HG03097 (cell line): Measurements from ENCODE around the gene DCD.

Experiments used
- ATAC-seq: cut with Tn5 transposase; IDR thresholded peaks from one replicate; pipeline ENCODE4 v1.9.1; 2021; ENCODE audit not compliant: unreplicated experiment, low FRiP score

The DCD gene

GRCh38 chr12:54612225-54612750 lies 35.9 kb downstream of the DCD start:
- ATAC-seq: no peak

GRCh38 chr12:54611715-54612149 lies 36.4 kb downstream of the DCD start:
- no peak for ATAC-seq

- no peak for ATAC-seq
Observed at GRCh38 chr12:54608769-54609168, 39.4 kb downstream of the DCD start.

DNA sequence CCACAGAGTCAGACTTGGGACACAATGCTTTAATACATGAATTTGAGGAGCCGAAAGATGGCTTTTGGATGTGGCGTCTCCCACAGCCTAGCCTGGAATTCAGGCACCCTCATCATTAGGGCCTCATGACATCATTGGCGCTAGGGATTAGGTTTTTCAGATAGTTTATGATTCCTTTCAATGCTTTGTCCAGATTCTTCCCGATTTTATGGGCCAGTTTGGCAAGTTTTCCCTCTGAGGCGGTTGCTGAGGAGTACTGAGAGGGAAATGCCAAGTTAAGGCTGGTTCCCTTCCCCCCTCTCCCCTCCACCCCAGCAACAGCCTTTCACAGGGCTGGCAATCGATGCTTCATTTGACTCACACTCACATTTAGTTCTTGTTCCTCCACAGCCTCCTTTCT lies 40.0 kb downstream of the DCD start:
- ATAC-seq: no peak

- no peak for ATAC-seq
Observed at GRCh38 chr12:54606556-54606955, 41.6 kb downstream of the DCD start.

- ATAC-seq: no peak
Observed at GRCh38 chr12:54605138-54605970, 42.8 kb downstream of the DCD start.

DNA sequence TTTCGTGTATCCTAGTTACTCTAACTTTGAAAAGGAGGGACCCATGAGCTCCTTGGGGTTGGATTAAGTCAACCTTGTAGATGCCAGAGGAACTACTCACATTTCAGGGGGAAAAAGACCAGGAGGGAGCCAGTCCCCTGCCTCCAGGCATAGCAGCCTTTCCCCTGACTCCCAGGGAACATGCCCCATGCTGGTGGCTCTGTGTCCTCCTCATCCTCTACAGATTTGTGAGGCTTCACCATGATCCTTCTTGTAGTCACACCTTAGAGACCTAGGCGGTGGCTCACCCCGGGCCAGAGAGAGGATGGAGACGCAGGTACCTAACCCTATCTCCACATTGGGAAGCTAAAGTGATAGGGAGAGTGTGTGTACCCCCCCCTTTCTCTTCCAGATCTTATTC lies 43.7 kb downstream of the DCD start:
- no peak for ATAC-seq

DNA sequence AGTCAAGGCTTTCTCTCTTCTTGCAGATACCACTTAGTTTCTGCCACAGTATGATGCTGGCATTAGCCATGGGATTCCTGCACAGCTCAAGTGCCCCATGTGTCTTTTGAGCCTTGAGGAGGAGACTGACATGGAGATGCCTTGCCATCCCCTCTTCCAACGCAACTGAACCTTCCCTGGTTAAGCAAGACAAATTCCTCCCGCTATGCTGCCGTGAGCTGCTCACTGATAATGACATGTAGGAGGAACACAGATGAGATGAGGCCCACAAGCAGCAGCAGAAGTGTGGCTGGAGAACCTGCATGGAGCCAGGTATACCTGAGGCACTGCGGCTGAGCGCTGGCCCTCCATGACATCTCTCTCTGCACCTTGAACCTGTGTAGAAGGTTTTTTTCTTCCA lies 44.3 kb downstream of the DCD start:
- no peak for ATAC-seq

GRCh38 chr12:54603173-54603814 lies 44.9 kb downstream of the DCD start:
- peak; percentile 80 for ATAC-seq

- no peak for ATAC-seq
Observed at GRCh38 chr12:54602661-54603060, 45.5 kb downstream of the DCD start.

GRCh38 chr12:54601841-54602240 lies 46.3 kb downstream of the DCD start:
- no peak for ATAC-seq

GRCh38 chr12:54598970-54599369 lies 49.2 kb downstream of the DCD start:
- ATAC-seq: no peak

DNA sequence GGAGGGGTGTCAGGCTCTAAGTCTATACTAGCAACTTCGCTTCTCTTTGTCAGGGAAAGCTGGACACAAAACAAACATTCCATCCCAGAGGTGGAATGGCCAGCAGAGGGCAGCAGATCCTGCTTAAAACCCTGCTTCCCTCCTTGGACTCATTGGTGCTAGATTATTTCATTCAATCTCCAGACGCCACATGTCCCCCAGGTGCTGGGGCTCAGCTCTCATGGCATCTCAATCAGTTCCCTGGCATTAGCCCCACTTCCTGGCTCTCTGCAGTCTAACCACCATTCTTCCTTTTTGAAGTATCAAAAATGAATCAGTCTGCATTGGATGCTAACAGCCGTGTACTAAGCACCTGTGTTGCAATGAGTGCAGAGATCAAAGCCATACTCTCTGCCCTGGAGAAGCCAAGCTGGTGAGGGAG lies 51.6 kb downstream of the DCD start:
- no peak for ATAC-seq

DNA sequence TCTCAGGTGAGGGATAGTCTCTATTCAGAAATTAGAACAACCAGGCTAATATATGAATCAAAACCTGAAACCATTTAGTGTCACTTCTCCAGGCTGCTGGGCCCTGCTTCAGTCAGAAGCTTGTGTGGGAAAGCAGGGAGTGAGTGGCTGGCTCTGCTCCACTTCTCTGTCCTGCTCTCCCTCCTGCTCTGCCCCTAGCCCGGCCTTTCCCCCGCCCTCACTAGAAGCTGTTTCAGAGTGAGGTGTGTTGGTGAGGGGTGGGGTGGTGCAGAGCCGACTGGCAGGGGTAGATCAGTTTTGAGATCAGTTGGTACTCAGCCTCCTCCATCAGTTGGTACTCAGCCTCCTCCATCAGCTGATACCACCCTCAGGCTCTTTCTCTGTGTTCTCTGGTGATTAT lies 52.7 kb downstream of the DCD start:
- no peak for ATAC-seq
